Peyer's patch (tissue), 4 donors: ENCODE measurements around the gene ASCL2.

Experiments
- POLR2A ChIP-seq, 2 donors: fragments of 450-650 bp; IDR thresholded peaks; one replicate each; pipeline ENCODE4 v1.5.1; 2017; ENCODE audit warnings: antibody characterized with exemption in 2 of 2, mild to moderate bottlenecking in 2 of 2, moderate library complexity in 2 of 2
- TF ChIP-seq, protein P1 (sequence below), 6 experiments: fragments of 450-650 bp in 4 of 6; fragments of 200-600 bp in 2 of 6; sonication (generic) in 1 of 6; IDR thresholded peaks; one replicate each; pipeline ENCODE4 v1.5.1; 2017 to 2019; ENCODE audit warnings: antibody characterized with exemption in 6 of 6, mild to moderate bottlenecking in 3 of 6, moderate library complexity in 1 of 6

DNA sequence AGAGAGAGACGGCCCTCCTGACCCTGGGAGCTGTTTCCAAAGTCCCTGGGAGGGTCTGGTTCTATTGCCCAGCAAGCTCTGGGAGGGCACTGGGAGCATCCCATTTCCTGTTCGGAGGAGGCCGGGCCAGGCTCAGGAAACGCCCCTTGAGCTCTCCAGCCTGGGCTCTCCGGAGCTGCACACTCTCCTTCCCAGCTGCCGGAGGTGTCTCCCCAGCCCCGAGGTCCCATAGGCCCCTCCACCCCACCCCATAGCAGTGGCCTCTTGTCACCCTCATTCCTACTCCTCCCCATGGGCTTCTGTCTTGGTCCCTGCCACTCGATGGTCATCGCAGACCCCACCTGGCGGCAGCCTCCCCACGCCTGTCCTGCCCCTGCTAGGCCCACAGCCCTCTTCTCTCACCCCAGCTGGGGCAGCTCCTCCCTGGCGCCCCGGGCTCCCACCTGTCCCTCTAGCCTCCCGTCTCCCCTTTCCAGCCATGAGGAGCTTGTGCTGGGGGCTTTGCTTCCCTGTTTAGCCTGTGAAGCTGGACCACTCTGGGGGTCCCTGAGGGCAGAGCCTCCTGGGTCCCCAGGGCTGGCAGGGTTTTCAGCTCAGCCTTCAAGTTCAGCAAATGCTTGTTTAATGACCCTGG is 34.2 kb upstream of the ASCL2 start:
- TF ChIP-seq, protein P1, sequence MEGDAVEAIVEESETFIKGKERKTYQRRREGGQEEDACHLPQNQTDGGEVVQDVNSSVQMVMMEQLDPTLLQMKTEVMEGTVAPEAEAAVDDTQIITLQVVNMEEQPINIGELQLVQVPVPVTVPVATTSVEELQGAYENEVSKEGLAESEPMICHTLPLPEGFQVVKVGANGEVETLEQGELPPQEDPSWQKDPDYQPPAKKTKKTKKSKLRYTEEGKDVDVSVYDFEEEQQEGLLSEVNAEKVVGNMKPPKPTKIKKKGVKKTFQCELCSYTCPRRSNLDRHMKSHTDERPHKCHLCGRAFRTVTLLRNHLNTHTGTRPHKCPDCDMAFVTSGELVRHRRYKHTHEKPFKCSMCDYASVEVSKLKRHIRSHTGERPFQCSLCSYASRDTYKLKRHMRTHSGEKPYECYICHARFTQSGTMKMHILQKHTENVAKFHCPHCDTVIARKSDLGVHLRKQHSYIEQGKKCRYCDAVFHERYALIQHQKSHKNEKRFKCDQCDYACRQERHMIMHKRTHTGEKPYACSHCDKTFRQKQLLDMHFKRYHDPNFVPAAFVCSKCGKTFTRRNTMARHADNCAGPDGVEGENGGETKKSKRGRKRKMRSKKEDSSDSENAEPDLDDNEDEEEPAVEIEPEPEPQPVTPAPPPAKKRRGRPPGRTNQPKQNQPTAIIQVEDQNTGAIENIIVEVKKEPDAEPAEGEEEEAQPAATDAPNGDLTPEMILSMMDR (IDR thresholded peaks at IDR 0.05) = no peak
- TF ChIP-seq POLR2A (IDR thresholded peaks at IDR 0.05) = no peak
